Measurements from ENCODE around the gene SCNN1B. TPM values are rescaled to one million over a fixed set of nuclear protein-coding genes. Genes with fewer than 3 reads are reported as not detected.

Gene SCNN1B
- total RNA-seq, 1 donor from 2014 or later: 2.3 TPM

- intact Hi-C loops (cut with DNase I): no loop called here
- no peak for DNase-seq (ENCODE audit: low spot score)
These were observed 15.2 kb downstream of the SCNN1B start for GRCh38 chr16:23317266-23317661.

GRCh38 chr16:23317751-23318150 is 15.6 kb downstream of the SCNN1B start:
- ATAC-seq: no peak
- intact Hi-C loops (cut with DNase I): no loop called here
- no peak for DNase-seq (ENCODE audit: low spot score)

More at GRCh38 chr16:23317266-23317661, 15.2 kb downstream of the SCNN1B start:
- no peak for ATAC-seq

- intact Hi-C loops (cut with DNase I): no loop called here
- DNase-seq (ENCODE audit: low spot score) (no peak), ATAC-seq (no peak)
These were observed 16.5 kb downstream of the SCNN1B start for GRCh38 chr16:23318639-23319038.

- ATAC-seq: no peak
- intact Hi-C loops (cut with DNase I): no loop called here
- no peak for DNase-seq (ENCODE audit: low spot score)
These were observed 17.9 kb downstream of the SCNN1B start for GRCh38 chr16:23319861-23320615.

GRCh38 chr16:23320693-23321092 is 18.6 kb downstream of the SCNN1B start:
- intact Hi-C loops (cut with DNase I): no loop called here
- ATAC-seq: no peak
- DNase-seq (ENCODE audit: low spot score): no peak

DNA sequence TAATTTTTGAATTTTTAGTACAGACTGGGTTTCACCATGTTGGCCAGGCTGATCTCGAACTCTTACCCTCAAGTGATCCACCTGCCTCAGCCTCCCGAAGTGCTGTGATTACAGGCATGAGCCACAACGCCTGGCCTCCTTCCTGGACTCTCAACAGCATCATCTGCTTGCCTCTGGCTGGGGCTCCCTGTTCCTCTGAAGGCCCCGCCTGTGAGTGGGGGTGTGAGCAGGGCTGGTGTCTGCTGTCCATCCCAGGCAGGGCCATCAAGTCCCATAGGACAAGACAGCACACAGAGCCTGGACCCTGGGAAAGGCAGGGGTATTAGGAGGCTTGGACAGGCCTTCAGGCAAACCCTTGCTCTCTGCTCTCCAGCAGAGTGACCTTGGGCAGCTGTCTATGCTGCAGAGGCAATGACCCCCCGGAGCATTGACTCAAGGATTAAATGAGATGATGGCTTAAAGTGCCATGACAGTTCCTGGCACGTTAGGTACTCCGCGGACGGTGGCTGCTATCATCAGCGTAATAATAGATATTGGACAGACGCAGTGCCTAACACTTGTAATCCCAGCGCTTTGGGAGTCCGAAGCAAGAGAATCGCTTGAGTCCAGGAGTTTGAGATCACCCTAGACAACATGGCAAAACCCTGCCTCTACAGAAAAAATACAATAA is 19.2 kb downstream of the SCNN1B start:
- intact Hi-C loops (cut with DNase I): no loop called here
- no peak for ATAC-seq
- DNase-seq (ENCODE audit: low spot score): no peak

GRCh38 chr16:23323224-23324030 is 21.3 kb downstream of the SCNN1B start:
- intact Hi-C loops (cut with DNase I): no loop called here
- ATAC-seq (no peak), DNase-seq (ENCODE audit: low spot score) (no peak)

DNA sequence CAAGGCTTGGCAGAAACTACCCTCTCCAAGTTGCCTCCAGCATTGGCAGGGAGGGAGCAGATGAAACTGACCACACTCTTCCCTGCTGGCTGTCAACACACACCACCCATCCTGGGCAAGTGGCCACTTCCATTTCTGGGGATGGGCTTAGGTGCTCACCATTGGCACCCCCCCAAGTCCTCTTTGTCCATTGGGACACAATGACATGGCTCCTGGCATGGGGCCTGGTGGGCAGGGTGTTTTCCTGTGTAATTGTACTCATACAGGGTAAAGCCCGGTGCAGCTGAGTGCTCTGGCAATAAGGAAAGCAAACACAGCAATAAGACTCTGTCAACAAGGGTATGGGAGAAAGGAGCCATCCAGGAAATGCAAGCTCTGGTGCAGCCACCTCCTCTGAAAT is 22.6 kb downstream of the SCNN1B start:
- intact Hi-C loops (cut with DNase I): no loop called here
- no peak for ATAC-seq
- no peak for DNase-seq (ENCODE audit: low spot score)

GRCh38 chr16:23327836-23328235 is 25.7 kb downstream of the SCNN1B start:
- DNase-seq (ENCODE audit: low spot score) (no peak), ATAC-seq (no peak)
- intact Hi-C loops (cut with DNase I): no loop called here

GRCh38 chr16:23330161-23330560 is 28.1 kb downstream of the SCNN1B start:
- intact Hi-C loops (cut with DNase I): no loop called here
- DNase-seq (ENCODE audit: low spot score): no peak
- ATAC-seq: no peak

- no peak for DNase-seq (ENCODE audit: low spot score)
- intact Hi-C loops (cut with DNase I): no loop called here
These were observed 28.6 kb downstream of the SCNN1B start for GRCh38 chr16:23330583-23331249.

GRCh38 chr16:23333034-23333579 is 31.0 kb downstream of the SCNN1B start:
- DNase-seq (ENCODE audit: low spot score) (no peak), ATAC-seq (no peak)
- intact Hi-C loops (cut with DNase I): no loop called here

More at GRCh38 chr16:23330583-23331249, 28.6 kb downstream of the SCNN1B start:
- ATAC-seq: no peak

DNA sequence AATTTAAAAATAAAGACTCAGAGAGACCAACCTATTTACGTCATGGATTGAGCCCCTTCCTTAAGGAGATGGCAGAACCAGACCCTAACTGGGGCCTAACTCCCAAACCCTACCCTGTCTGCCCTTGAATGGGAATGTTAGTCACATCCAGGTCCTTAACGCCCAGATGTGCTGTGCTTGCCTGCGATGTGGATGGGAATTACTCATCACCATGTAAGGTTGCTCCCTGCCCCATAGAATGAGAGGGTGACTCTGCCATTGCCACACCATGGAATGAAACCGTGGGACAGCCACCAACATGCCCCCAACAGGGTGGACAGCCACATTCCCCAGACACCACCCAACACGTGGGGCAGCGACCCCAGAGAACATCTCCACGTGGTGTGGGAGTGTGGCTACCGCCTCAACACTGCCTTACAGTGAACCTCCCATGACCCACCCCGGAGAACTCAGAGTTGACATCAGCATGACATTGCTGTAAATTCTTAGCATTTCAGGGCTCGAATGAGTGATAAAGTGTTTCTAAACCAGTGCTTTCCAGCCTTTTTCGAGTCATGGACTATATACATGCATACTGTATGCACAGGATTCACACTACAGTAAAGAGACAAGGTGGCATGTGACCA is 31.8 kb downstream of the SCNN1B start:
- no peak for ATAC-seq
- intact Hi-C loops (cut with DNase I): no loop called here
- no peak for DNase-seq (ENCODE audit: low spot score)

GRCh38 chr16:23334457-23334853 is 32.4 kb downstream of the SCNN1B start:
- ATAC-seq (no peak), DNase-seq (ENCODE audit: low spot score) (no peak)
- intact Hi-C loops (cut with DNase I): no loop called here

GRCh38 chr16:23334950-23335349 is 32.8 kb downstream of the SCNN1B start:
- intact Hi-C loops (cut with DNase I): no loop called here
- no peak for DNase-seq (ENCODE audit: low spot score)
- ATAC-seq: no peak

GRCh38 chr16:23337836-23338550 is 35.9 kb downstream of the SCNN1B start:
- no peak for DNase-seq (ENCODE audit: low spot score)
- intact Hi-C loops (cut with DNase I): no loop called here
- ATAC-seq: no peak

GRCh38 chr16:23339787-23340186 is 37.7 kb downstream of the SCNN1B start:
- DNase-seq (ENCODE audit: low spot score): no peak
- intact Hi-C loops (cut with DNase I): no loop called here
- no peak for ATAC-seq

- ATAC-seq: no peak
- DNase-seq (ENCODE audit: low spot score): no peak
- intact Hi-C loops (cut with DNase I): no loop called here
These were observed 40.1 kb downstream of the SCNN1B start for GRCh38 chr16:23342083-23342640.
